Stimulated activated naive CD8-positive, alpha-beta T cell treated with anti-CD3 and anti-CD28 coated beads, Interleukin-15, Interleukin-2, amounts not matched to agents 100 ng/mL and 50 ng/mL, for 24 hours (primary cell): ENCODE measurements around the gene ATP5IF1.
A peak's percentile ranks its signal among the peaks of the same experiment; 100 is the strongest.

Experiments used
- H3K27ac Mint-ChIP-seq: one replicate; pipeline ENCODE4 v1.8.0; 2021; ENCODE audit warnings: mild to moderate bottlenecking, mixed read lengths
- H3K27me3 Mint-ChIP-seq: one replicate; pipeline ENCODE4 v1.8.0; 2021; ENCODE audit warnings: mixed read lengths
- H3K36me3 Mint-ChIP-seq: one replicate; pipeline ENCODE4 v1.8.0; 2021; ENCODE audit warnings: low read depth, mixed read lengths
- H3K4me1 Mint-ChIP-seq: one replicate; pipeline ENCODE4 v1.8.0; 2021; ENCODE audit warnings: low read depth, mixed read lengths
- H3K4me3 Mint-ChIP-seq: one replicate; pipeline ENCODE4 v1.8.0; 2021; ENCODE audit warnings: mild to moderate bottlenecking, mixed read lengths
- H3K9me3 Mint-ChIP-seq: one replicate; pipeline ENCODE4 v1.8.0; 2021; ENCODE audit warnings: mixed read lengths

The ATP5IF1 gene

DNA sequence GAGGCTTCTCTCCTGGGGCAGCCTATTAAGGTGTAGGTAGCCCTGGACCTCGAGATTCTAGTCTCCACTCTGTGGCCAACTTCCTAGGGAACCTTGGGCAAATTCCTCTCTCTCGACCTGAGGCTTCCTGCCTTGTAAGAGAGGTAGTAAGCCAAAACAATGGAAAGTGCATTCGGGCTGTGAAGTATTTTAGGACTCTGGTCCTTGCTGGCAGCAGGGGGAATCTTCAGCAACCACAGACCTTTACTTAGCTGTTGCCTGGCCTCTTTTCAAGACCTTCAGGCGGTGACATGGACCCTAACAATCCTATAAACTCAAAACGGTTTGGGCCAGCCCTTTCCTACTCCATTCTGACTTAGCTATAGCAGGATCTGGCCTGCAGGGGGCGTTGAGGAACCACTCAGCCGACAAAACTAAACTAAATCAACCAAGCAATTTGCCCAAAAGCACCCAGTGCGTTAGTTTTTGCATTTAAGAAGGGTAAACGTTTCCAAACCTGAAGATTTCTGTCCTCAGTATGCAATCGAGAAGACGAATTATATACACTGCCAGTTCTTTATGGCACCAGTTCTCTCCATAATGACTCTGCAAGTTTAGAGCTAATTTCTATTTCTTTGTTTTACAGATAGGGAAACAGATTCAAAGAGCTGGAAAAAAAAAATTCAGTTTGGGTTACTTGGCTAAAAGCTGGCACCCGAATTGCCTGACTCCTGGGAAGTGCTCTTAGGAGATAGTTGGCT lies 12.5 kb downstream of the ATP5IF1 start:
- Mint-ChIP-seq H3K27ac (peak overlapping the region; percentile 95), H3K27me3 (no peaks in the 10 kb centered on the region), H3K4me3 (peak overlapping the region; percentile 98), H3K36me3 (peaks cover 3% of the 10 kb centered on the region), H3K9me3 (no peaks in the 10 kb centered on the region), H3K4me1 (peaks cover 52% of the 10 kb centered on the region)

DNA sequence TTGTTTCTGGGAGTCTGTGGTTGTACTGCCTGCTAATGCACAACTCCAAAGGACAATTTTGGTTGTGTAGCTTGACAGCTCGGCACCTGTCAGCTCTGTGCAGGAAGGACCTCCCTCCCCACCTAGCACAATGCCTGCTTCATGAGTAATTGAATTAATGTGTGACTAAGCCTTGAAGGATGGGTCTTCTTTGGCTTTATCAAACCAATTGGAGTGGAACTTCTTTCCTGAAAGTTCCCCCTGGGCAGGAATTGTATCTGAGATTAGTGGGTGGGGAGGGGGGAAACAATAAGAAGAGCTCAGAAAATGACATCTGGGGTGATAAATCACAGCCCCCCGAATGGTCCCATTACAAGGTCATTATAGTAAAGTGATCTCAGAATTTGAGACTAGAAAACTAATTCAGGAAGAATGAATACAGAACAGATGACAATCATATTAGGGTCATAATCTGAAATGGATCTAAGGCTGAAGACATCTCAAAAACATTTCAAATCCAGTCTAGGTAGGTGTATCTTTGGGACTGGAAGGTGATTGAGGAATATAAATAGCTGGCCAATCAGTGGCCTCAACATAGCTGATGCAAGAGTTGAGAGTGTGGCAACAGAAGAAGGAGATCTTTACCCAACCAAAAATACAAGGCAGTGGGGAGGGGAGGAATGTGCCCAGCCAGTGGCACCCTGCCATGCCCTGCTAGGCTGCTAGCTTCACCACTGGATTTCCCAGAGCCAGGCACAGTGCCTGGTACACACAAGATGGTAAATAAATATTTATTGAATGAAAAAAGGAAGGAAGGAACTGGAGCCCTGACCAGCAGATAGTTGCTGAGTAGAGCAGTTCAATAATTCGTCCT lies 13.3 kb downstream of the ATP5IF1 start:
- no peaks in the 10 kb centered on the region for H3K36me3 Mint-ChIP-seq
- H3K27me3 Mint-ChIP-seq: no peaks in the 10 kb centered on the region
- peaks cover 45% of the 10 kb centered on the region for H3K4me1 Mint-ChIP-seq
- H3K27ac Mint-ChIP-seq: peak overlapping the region; percentile 95
- no peaks in the 10 kb centered on the region for H3K9me3 Mint-ChIP-seq
- peak overlapping the region; percentile 98 for H3K4me3 Mint-ChIP-seq

DNA sequence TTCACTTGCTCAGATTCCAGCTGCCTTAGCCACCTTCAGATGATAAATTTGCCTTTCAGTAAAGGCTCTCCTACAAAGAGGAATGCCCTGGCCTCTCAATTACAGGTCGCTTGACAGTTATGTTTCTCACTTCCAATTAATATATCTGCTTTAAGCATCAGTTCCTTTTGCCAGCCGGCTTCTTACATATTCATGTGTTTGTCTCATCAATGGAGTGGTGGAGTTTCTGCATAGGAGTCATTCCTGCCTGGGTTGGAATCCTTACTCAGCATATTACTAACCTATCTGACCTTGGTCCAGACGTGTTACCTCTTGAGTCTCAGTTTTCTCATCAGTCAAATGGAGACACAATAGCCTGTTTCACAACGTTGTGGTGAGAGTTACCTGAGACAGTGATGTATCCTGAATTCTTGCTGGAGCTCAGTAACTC lies 14.0 kb downstream of the ATP5IF1 start:
- Mint-ChIP-seq H3K4me1 (peaks cover 38% of the 10 kb centered on the region), H3K36me3 (no peaks in the 10 kb centered on the region), H3K4me3 (no peak overlapping the region), H3K9me3 (no peaks in the 10 kb centered on the region), H3K27ac (peak overlapping the region; percentile 95), H3K27me3 (no peaks in the 10 kb centered on the region)

DNA sequence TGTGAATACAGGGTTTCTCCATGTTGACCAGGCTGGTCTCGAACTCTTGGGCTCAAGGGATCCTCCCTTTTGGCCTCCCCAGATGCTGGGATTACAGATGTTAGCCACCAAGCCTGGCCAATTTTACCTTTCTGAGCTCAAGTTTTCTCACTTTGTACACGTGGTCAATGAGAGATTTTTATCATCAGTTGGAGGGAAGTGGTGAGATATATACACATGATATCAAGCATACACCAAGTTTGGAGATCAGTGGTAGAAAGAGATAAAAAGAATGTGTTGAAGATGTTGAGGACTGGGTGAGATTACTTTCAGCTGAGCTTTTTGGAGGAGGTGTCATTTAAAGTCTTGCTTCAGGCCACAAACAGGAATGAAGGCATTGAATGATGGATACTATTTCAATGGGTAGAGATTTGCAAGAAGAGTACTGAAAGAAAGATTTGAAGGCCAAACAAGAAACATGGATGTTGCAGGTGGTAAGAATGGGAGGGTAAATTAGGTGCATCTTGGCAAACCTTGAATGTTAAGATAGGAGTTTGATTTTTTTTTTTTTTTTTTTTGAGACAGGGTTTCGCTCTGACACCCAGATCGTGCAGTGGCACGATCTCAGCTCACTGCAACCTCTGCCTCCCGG lies 20.4 kb downstream of the ATP5IF1 start:
- peak overlapping the region; percentile 27 for H3K4me3 Mint-ChIP-seq
- peaks cover 7% of the 10 kb centered on the region for H3K36me3 Mint-ChIP-seq
- no peaks in the 10 kb centered on the region for H3K27me3 Mint-ChIP-seq
- peaks cover 34% of the 10 kb centered on the region for H3K4me1 Mint-ChIP-seq
- no peaks in the 10 kb centered on the region for H3K9me3 Mint-ChIP-seq
- H3K27ac Mint-ChIP-seq: no peak overlapping the region

DNA sequence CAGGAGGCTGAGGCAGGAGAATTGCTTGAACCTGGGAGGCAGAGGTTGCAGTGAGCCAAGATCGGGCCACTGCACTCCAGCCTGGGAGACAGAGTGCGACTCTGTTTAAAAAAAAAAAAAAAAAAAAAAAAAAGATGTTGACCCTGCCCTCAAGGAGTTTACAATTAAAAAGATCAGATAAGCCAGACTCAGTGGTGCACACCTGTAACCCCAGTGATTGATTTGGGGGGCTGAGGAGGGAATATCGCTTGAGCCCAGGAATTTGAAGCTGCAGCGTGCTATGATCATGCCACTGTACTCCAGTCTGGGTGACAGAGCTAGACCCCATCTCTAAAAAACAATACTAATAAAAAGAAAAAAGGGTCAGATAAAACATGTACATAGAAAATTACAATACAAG lies 21.8 kb downstream of the ATP5IF1 start:
- Mint-ChIP-seq H3K4me3 (no peak overlapping the region), H3K9me3 (no peaks in the 10 kb centered on the region), H3K36me3 (peaks cover 8% of the 10 kb centered on the region), H3K27me3 (no peaks in the 10 kb centered on the region), H3K4me1 (peaks cover 44% of the 10 kb centered on the region), H3K27ac (peak overlapping the region; percentile 99)

DNA sequence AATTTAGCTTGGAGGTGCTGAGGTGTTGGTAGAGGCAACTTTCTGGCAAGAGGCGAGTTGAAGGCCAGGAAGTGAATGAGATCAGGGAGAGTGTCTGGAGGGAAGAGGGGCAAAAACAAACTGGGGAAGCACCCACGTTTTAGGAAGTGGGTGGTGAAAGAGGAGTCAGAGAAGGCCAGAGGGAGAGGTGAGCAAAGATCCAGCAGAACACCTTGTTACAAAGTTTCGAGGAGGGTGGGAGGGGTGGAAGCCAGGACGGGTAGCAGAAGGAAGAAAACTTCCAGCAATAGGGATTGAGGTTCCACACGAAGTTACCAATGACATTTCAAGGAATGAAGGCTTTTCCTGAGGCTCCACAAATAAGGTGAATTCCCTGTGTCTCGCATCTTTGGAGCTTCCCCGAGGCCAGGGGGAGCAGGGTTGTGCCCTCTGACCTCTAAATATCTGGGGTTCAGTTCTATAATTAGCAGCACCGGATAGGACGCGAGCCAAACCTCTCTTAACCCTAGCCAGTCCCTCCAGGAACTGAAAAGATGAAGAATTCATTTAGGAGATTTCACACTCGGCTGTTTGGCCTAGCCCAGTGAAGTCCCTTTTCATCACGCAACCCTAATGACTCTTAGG lies 22.8 kb downstream of the ATP5IF1 start:
- peak overlapping the region; percentile 99 for H3K27ac Mint-ChIP-seq
- peaks cover 49% of the 10 kb centered on the region for H3K4me1 Mint-ChIP-seq
- H3K9me3 Mint-ChIP-seq: no peaks in the 10 kb centered on the region

DNA sequence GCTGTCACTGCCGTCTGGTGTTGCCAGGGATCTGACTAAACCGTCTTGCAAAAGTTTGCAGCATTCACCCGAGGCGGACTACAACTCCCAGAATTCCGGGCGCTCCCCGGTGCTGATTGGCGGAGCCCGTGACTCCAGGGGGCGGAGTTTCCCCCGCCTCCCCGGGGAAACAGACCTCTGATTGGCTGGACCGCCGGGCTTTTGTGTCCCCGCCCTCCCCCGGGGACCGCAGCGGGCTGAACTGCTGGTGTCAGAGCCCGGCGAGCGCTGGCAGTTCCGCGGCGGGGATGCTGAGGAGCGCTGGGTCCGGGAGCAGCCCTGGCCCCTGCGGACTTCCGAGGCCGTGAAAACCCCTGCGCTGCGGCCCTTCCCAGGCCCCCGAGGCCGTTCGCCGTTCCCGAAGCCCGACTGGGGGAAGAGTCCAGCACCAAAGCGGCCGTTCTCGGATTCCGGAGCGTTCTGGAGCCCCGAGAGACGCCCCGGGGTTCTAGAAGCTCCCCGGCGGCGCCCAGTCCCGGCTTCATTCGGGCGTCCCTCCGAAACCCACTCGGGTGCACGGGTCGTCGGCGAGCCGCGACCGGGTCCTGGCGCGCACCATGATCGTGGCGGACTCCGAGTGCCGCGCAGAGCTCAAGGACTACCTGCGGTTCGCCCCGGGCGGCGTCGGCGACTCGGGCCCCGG lies 23.5 kb downstream of the ATP5IF1 start, which contains the start of gene SESN2:
TSS of gene SESN2 (plus strand) at position 267 of the 682 bp plus-strand sequence. CDS start at position 597, 330 bp downstream.
- Mint-ChIP-seq H3K9me3 (no peaks in the 10 kb centered on the region), H3K27me3 (no peaks in the 10 kb centered on the region), H3K4me3 (peak within 1 kb of the TSS; percentile 79), H3K27ac (peak within 1 kb of the TSS; percentile 99), H3K4me1 (peaks cover 49% of the 10 kb centered on the region), H3K36me3 (peaks cover 8% of the 10 kb centered on the region)

More for the DNA sequence above, 22.8 kb downstream of the ATP5IF1 start:
- peaks cover 8% of the 10 kb centered on the region for H3K36me3 Mint-ChIP-seq
- no peaks in the 10 kb centered on the region for H3K27me3 Mint-ChIP-seq
- H3K4me3 Mint-ChIP-seq: peak overlapping the region; percentile 79

DNA sequence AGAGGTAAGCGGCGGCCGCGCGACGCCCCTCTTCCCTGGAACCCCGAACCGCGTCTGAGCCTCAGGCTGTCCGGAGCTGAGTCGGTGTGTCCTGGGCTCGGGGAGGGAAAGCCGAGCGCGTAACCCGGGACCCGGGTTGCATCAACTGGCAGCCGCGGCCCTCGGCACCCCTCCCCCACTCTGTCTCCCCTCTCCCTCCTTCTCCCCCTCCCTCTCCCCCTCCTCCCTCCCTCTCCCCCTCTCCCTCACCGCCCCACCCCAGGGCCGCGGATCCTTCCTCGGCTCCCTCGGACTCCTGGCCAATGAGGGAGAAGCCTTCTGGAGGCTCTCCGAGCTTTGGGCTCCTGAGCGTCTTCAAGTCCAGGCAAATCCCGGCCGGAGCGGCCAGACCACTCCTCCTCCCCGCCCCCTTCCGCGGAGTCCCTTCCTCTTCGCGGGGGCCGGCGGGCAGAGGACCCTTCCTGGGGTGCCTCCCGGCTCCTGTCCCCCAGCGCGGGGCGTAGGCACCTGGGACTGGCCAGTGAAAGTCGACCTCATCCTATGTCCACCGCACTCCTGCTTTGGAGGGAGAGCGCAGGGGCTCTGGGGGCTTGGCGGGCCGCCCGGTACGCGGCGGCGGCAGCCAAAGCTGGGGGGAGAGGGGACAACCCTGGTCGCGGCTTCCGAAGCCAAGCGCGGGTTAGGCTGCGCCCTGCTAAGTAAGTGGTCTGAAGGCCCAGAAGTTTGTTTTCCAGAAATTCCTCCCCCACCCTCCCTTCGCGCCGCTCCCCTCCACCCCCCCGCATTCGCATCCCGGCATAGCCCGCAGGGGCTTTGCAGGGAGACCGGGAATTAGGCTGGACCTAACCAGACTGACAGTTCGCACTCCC lies 24.2 kb downstream of the ATP5IF1 start:
- Mint-ChIP-seq H3K27ac (peak overlapping the region; percentile 61), H3K27me3 (no peaks in the 10 kb centered on the region), H3K4me3 (peak overlapping the region; percentile 79), H3K9me3 (no peaks in the 10 kb centered on the region), H3K4me1 (peaks cover 49% of the 10 kb centered on the region), H3K36me3 (peaks cover 8% of the 10 kb centered on the region)

DNA sequence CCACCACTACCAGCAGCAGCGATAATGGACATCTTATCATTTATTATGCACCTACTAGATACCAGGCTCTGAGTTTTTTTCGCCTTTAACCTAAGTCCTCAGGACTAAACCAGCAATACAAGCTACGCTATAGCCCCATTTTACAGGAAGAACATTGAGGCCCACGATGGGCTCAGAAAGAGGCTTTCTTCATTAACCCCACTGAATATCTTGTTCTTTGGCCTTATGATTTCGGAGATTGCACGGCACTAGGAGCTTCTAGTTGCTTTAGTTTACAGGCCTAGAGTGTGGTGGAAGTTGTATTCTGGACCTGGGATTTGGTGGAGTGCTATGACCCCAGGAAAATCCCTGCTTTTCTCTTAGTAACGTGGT lies 24.9 kb downstream of the ATP5IF1 start:
- H3K27ac Mint-ChIP-seq: peak overlapping the region; percentile 61
- peaks cover 49% of the 10 kb centered on the region for H3K4me1 Mint-ChIP-seq
- no peaks in the 10 kb centered on the region for H3K27me3 Mint-ChIP-seq
- H3K4me3 Mint-ChIP-seq: peak overlapping the region; percentile 78
- peaks cover 8% of the 10 kb centered on the region for H3K36me3 Mint-ChIP-seq
- no peaks in the 10 kb centered on the region for H3K9me3 Mint-ChIP-seq

DNA sequence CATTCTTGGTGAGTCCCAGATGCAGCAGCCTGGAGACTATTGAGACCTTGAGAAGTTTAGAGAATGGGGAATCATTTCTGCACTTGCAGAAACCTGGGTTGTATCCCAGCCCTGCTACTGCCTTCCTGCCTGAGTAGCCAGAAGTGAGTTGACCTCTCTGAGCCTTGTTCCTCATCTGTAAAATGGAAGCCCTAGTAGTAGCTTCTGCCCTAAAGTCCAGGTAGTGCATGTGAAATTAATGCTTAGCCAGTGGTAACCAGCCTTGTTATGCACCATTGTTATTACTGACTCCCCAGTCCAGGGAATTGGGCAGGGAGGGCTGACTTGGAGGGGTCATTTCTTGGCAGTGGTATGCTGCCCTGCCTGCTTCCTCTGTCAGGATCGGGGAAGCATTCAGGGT lies 29.0 kb downstream of the ATP5IF1 start:
- Mint-ChIP-seq H3K27ac (no peak overlapping the region), H3K4me1 (peaks cover 23% of the 10 kb centered on the region), H3K4me3 (no peak overlapping the region), H3K27me3 (no peaks in the 10 kb centered on the region), H3K9me3 (no peaks in the 10 kb centered on the region), H3K36me3 (peaks cover 13% of the 10 kb centered on the region)

DNA sequence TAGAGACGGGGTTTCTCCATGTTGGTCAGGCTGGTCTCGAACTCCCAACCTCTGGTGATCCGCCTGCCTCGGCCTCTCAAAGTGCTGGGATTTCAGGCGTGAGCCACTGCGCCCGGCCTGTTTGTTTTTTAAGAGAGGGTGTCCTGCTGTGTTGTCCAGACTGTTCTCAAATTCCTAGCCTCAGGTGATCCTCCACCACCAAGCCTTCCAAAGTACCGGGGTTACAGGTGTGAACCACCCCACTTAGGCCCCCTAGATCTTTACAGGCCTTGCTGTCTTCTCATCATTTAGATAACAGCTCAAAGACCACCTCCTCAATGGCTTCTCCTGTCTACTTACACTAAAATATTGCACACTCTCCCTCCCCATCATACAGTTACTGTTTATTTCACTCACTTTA lies 29.7 kb downstream of the ATP5IF1 start:
- Mint-ChIP-seq H3K27ac (no peak overlapping the region), H3K36me3 (peaks cover 17% of the 10 kb centered on the region), H3K4me1 (peaks cover 23% of the 10 kb centered on the region), H3K4me3 (no peak overlapping the region), H3K9me3 (no peaks in the 10 kb centered on the region), H3K27me3 (no peaks in the 10 kb centered on the region)

DNA sequence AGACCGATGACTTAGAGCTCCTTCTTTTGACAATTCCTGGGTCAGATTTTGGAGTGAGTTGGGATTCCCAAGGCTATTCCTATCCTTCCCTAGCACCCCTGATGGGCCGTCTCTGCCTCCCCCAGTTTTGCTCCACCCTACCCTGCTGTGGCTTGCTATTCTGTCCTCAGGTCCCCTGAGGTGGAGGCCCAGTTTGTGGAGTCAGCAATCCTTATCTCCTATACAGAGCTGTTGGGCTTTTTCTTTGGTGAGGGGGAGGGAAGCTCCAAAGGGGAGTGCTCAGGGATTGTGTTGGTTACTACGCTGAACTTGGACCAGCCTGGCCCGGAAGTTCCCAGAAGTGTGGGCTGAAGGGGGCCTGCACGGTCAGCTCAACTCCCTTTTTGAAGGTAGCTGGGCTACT lies 31.0 kb downstream of the ATP5IF1 start:
- Mint-ChIP-seq H3K4me1 (peaks cover 9% of the 10 kb centered on the region), H3K4me3 (no peak overlapping the region), H3K27me3 (no peaks in the 10 kb centered on the region), H3K36me3 (peaks cover 11% of the 10 kb centered on the region), H3K27ac (no peak overlapping the region), H3K9me3 (no peaks in the 10 kb centered on the region)

DNA sequence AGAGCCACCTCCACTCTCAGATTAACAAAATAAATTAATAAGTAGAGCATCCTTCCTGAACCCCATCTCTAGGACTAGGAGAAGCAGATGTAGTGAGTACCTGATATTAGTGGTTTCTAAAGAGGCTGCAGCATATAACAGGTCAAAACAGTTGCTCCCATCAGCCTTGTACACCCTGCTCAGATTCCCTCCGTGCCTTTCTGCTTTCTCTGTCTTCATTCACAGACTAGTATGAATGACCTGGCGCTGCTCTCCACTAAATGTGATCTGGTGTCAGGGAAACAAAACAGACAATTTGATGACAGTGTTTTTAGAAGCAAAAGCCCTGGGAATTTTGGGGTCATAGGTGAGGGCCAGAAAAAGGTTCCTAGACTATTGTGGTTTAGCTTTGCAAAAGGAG lies 31.7 kb downstream of the ATP5IF1 start:
- Mint-ChIP-seq H3K9me3 (no peaks in the 10 kb centered on the region), H3K4me1 (peaks cover 6% of the 10 kb centered on the region), H3K4me3 (no peak overlapping the region), H3K27me3 (no peaks in the 10 kb centered on the region), H3K27ac (no peak overlapping the region), H3K36me3 (peaks cover 12% of the 10 kb centered on the region)
